Kidney epithelial cell (primary cell): ENCODE measurements around the gene PACS1. TPM values are rescaled to one million over a fixed set of nuclear protein-coding genes. Genes with fewer than 3 reads are reported as not detected.

Experiments
- DNase-seq: peaks from one replicate; pipeline ENCODE4 v3.0.0-alpha.2; 2010; ENCODE audit warnings: low read depth
- H3K27me3 ChIP-seq: 2 replicates; pipeline ENCODE4 v1.6.0; 2011; ENCODE audit warnings: low read length; ENCODE audit not compliant: control insufficient read depth, insufficient read depth
- H3K36me3 ChIP-seq: 2 replicates; pipeline ENCODE4 v1.5.1; 2011; ENCODE audit warnings: low read length; ENCODE audit not compliant: control insufficient read depth, insufficient read depth
- H3K4me3 ChIP-seq: 2 replicates; pipeline ENCODE4 v1.5.1; 2011; ENCODE audit warnings: low read depth, mild to moderate bottlenecking, control low read depth, low read length
- total RNA-seq: library from RNA; depleted of rRNA; stranded (reverse); fragments of >200 nt; gene quantifications from 2 replicates; pipeline ENCODE4 v1.2.3, GENCODE V29; 2015
- TF ChIP-seq, protein P1 (sequence below): IDR thresholded peaks from 2 replicates; pipeline ENCODE4 v1.5.1; 2011; ENCODE audit warnings: mild to moderate bottlenecking, moderate library complexity, low read length, control low read depth, inconsistent platforms; ENCODE audit not compliant: insufficient read depth, poor library complexity, severe bottlenecking

Gene PACS1
- total RNA-seq, 1 donor from 2014 or later, result 29.4 TPM

DNA sequence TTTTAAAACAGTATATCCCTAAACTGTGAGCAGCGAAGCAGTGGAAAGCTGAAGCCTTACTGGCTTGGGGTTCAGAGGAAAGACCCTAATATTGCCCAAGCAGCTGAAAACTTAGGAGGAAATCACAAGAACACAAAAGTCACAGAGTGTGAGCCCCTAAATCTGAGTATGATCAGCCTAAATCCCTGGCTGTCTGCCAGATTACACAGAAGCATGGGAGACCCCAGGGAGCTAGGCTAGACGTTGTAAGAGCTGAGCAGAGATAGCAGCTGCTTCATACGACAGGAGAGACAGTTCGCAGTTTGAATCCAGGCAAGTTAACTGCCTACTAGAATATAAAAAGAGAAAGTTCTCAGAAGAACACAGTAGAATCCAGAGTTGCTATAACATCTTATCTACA is 81.2 kb downstream of the PACS1 start:
- no peak for DNase-seq
- H3K4me3 ChIP-seq, result no peak overlapping the region
- no peaks in the 10 kb centered on the region for H3K36me3 ChIP-seq
- TF ChIP-seq, protein P1, sequence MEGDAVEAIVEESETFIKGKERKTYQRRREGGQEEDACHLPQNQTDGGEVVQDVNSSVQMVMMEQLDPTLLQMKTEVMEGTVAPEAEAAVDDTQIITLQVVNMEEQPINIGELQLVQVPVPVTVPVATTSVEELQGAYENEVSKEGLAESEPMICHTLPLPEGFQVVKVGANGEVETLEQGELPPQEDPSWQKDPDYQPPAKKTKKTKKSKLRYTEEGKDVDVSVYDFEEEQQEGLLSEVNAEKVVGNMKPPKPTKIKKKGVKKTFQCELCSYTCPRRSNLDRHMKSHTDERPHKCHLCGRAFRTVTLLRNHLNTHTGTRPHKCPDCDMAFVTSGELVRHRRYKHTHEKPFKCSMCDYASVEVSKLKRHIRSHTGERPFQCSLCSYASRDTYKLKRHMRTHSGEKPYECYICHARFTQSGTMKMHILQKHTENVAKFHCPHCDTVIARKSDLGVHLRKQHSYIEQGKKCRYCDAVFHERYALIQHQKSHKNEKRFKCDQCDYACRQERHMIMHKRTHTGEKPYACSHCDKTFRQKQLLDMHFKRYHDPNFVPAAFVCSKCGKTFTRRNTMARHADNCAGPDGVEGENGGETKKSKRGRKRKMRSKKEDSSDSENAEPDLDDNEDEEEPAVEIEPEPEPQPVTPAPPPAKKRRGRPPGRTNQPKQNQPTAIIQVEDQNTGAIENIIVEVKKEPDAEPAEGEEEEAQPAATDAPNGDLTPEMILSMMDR, result no peak
- H3K27me3 ChIP-seq, result no peaks in the 10 kb centered on the region

DNA sequence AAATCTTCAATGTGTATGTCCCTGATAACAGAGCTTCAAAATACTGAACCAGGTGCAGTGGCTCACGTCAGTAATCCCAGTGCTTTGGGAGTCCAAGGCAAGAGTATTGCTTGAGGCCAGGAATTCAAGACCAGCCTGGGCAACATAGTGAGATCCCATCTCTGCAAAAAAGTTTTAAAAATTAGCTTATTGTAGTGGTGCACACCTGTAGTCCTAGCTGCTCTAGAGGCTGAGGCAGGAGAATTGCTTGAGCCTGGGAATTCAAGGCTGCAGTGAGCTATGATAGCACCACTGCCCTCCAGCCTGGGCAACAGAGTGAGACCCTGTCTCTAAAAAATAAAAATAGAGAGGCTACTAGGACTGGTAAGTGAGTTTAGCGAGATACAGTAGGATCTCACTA is 84.0 kb downstream of the PACS1 start:
- no peak for DNase-seq
- Histone ChIP-seq H3K4me3 (no peak overlapping the region), H3K36me3 (no peaks in the 10 kb centered on the region), H3K27me3 (no peaks in the 10 kb centered on the region)
- TF ChIP-seq, protein P1, result no peak

DNA sequence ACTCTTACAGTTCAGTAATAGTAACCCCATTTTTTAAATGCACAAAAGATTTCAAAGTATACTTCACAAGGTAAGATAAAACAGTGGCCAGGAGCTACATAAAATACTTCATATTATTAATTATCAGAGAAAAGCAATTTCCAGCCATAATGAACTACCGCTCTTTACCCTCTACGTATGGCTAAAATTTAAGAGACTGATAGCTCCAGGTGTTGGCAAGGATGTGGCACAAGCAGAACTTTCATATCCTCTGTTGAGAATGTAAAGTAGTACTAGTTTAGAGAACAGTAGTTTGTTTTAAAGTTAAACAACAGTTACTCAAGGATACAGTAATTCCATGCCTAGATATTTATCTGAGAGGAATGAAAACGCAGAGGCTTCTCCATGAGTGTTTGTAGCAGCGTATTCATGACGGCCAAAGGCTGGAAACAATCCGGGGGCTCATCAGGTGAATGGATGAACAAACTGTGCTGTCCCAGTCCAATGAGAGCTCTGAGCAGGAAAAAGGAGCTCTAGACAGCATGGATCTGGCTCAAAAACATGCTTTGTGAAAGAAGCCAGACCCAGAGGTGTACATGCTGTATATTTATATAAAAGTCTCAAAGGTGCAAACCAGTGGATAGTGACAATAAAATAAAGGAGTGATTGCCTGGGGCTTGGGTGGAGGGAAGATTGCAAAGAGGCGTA is 85.5 kb downstream of the PACS1 start:
- DNase-seq, result no peak
- TF ChIP-seq, protein P1, result no peak
- Histone ChIP-seq H3K4me3 (no peak overlapping the region), H3K27me3 (no peaks in the 10 kb centered on the region), H3K36me3 (no peaks in the 10 kb centered on the region)

DNA sequence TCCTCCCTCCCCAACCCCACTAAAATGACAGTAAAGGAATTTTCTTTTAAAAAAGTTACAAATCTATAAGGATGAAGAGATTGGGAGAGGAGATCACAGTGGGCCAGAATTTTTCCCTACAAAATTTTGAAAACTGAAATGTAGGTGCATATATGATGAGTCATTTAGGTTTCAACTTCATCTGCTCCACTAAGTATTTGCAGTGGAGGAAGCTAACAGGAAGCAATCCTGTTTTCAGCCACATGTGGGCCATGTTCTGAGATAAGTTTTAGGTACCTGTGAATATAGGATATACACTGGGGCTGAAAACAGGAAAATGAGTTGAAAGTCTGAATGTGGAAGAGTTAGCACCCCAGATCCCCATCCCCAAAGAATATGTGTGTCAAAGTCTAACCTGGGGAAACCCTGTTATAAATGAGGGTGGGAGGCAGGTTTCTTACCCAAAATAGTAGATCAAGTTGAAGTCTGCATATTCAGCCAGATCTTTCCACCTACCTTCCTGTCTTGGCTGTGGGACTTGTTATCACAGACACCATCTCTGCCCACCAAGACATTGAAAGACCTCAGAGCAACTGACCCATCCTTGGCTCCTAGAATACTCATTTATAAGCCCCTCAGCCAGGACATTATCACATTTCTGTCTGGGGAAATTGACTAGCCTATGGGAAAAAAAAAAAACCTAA is 87.3 kb downstream of the PACS1 start:
- Histone ChIP-seq H3K27me3 (no peaks in the 10 kb centered on the region), H3K36me3 (no peaks in the 10 kb centered on the region)
- no peak for DNase-seq

DNA sequence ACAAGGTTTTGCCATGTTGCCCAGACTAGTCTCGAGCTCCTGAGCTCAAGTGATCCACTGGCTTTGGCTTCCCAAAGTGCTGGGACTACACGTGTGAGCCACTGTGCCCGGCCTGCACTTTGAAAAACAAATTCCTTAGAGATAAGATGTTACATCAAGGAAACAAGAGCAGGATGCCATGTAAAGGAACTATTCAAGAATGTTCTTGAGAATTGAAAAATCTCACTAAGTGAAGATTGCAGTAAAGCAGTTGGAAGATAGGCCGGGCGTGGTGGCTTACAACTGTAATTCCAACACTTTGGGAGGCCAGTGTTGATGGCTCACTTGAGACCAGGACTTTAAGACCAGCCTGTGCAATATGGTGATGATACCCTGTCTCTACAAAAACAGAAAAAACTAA is 88.1 kb downstream of the PACS1 start:
- no peak for DNase-seq
- H3K36me3 ChIP-seq, result no peaks in the 10 kb centered on the region
- no peak overlapping the region for H3K4me3 ChIP-seq
- no peaks in the 10 kb centered on the region for H3K27me3 ChIP-seq
- TF ChIP-seq, protein P1, result no peak

More for the DNA sequence above, 87.3 kb downstream of the PACS1 start:
- H3K4me3 ChIP-seq, result no peak overlapping the region
- TF ChIP-seq, protein P1, result no peak
